TTC549 (cell line): Measurements from ENCODE around the gene PEG3.
"Not testable (repeated sequence)": the region's sequence is repeated elsewhere in the genome, so short reads cannot be mapped to it uniquely, and the experiment has no call there.

Source experiments
- FAIRE-seq: peaks from 2 replicates; lab custom pipeline; 2012; peaks lifted over from hg19 to GRCh38; lab: Jason Lieb, UNC

The PEG3 gene

DNA sequence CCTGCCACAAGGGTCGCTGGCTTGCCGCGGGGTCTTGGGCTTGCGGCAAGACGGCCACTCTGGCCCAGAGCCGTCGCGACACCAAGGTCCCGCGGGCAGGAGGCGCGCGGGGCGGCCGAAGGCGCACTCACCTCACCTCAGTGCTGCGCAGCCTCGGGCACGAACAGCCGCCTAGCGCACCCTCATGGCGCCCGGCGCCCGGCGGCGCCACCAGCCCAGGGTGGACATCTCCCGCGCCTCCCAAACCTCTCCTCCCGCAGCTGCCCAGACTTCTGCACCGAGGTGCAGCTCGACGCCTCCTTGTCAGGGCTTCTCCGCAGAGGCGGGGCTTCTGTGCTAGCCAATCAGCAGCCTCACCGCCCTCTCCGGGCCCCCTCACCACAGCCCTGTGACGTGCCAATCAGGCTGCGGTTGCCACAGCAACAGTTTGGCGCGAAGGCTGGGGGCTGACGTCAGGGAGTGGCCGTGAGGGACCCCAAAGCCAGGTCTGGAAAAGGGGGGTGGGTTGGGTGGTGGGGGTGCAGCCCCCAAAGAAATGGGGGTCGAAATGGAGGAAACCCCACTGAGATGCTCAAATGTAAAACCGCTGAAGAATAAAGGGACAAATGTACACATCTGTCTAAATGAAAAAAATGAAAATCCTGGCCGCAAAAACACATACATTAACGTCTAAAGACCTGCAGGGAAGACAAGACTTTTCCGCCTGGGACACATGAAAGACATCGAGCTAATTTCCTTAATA is at the start of gene PEG3, which contains the start of gene ZIM2:
PEG3 (minus strand) TSS at position 276 of the 742 bp plus-strand sequence. CDS start 16,071 bp downstream, outside the sequence.
ZIM2 (minus strand) TSS at position 276 of the 742 bp plus-strand sequence. CDS start 16,449 bp downstream, outside the sequence.
- FAIRE-seq: no peak

DNA sequence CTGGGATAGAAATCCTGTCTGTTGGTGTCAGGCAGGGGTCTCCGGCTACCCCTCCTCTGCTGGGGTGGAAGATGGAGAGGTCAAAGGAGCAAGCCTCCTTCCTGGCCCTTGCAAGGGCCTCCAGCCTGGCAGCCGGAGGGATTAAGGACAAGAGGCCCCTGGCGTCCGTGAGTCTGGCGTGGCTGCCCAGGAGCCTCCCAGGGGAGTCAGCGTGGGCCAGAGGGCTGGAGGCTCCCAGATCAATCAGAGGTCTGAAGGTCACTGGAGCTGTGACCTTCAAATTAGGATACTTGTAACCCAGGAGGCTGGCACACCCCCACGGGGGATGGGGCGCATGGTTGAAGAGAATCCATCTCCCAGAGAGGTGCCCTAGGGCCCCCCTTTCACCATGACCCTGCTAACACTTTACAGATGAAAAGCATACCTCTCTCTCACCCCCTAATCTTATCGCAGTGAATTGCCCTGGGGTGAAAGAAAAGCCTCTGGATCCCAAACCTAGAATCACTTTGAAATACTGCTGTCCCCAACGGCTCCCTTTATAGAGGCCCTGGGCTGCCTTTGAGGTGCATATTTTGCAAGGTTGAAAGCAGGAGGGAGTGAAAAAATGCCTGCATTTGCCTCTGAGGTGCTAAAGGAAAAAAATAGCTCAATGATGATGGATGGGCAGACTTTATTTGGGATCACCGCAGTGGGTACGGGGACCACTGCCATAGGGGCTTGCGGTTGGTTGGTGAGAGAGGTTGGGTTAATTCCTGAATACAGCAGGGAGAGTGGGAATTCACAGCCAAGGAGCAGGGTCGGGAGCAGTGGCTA is 44.9 kb upstream of the PEG3 start:
- no peak for FAIRE-seq

DNA sequence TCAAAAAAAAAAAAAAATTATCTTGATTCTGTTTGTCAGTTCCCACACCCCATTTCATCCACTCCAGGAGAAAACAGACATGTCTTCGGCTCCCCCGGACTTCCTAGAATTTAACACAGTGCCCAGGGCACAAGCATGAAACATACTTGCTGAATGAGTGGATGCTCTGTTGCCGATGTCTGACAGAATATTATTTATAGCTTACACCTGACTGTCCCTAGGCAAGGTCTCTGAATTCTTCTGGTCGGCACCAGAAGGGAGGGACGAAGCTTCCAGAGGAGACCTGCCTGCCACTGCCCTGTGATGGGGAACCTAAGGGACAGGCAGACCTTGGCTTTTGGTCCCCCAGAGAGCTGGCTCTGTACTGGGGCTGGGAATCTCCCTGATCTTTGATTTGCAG is 43.9 kb upstream of the PEG3 start:
- no peak for FAIRE-seq

DNA sequence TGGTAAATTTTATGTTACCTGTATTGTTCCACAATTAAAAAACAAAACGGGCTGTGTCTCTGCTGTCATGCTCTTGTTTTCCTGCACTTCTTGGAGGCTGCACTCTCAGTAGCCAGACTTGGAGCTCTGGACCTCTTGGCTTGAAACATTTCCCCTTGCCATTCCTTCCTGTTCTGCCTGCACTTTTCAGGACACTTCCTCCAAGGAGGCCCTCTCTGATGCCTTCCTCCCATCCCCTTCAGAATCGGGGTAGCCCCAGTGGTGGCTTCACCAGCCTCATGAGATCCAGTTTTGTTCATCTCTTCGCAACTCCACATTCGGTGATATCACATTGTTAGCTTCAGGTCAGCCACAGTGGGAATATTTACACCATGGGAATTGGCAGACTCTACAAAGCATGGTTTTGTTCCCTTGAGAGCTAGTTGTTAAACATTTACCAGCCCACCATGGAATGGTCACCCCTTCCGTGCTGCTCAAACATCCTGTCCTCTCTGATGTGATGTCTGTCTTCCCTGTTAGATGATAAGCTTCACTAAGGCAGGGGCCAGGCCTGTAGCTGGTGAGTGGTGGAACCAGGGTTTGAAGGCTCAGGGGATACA is 40.2 kb upstream of the PEG3 start:
- FAIRE-seq: no peak

DNA sequence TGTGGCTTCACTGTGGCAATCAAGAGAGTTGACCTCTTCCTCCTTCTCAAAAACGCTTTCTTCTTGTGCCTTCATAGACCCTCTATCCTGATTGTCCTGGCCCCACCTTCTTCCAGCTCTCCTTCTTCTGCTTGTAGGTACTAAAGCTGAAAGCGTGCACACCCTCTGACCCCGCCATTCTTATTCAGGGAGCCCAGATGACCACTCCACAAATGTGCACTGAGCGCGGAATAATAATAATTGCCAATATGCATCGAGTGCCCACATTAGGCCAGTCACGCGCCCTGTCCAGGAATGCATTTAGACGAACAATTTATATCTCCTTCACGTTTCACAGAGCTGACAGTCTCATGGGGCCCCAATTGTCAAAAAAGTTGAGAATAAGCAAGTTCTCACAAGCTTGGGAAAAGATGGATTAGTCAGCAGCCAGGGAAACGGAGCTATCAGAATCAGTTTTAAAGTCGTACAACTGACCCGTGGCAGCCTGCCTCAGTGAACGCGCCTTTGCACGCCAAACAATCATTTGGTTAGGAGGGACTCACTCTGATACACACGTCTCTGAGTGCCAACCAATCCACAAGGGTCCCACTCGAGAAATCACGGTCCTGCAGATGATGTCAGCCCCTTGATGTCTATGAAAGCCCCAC is 36.7 kb upstream of the PEG3 start:
- FAIRE-seq: no peak

DNA sequence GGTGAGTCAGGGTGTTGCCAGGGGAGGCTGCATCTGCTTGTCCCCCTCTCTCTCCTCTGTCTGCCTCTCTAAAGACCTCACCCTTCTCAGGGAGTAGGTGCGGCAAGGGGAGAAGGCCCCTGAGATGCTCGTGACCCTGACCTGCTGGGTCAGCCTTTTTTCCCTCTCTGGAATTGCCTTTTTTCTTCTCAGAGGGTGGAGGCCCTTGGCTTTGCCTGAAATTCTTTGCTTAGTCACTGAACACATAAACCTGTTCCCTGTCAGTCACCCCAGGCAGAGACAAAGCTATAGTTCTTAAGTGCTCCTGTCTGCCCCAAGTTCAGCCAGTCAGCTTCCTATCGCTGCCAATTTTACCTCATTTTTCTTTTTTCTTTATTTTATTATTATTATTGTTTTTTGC is 35.2 kb upstream of the PEG3 start:
- no peak for FAIRE-seq

DNA sequence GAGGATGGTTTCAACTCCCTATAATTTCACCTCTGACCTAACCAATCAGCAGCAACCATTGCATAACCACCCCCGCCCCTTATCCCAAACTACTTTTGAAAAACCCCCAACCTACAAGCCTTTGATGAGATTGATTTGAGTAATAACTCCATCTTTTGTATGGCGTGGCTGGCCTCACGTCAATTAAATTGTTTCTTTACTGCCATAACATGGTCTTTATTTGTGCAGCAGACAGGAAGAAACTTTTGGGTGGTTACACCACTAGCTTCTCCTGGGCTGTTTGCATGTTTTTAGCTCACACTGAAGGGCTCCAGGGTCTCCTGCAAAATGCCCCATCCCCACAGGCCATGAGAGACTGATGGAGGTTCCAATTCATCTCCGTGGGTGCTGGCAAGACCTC is 34.0 kb upstream of the PEG3 start:
- FAIRE-seq: no peak

DNA sequence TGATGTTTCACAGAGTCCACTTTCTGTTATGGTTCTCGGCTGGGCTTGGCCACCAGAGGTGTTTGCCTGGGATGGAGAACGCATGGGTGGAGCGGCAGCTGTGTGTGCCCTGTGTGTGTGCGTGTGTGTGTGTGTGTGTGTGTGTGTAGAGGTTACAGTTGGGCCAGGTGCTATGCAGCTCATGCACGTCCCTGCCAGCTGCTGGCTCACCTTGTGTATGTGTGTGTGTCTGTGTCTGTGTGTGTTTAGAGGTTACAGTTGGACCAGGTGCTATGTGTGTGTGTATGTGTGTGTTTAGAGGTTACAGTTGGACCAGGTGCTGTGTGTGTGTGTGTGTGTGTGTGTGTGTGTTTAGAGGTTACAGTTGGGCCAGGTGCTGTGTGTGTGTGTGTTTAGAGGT is 33.0 kb upstream of the PEG3 start:
- no peak for FAIRE-seq

DNA sequence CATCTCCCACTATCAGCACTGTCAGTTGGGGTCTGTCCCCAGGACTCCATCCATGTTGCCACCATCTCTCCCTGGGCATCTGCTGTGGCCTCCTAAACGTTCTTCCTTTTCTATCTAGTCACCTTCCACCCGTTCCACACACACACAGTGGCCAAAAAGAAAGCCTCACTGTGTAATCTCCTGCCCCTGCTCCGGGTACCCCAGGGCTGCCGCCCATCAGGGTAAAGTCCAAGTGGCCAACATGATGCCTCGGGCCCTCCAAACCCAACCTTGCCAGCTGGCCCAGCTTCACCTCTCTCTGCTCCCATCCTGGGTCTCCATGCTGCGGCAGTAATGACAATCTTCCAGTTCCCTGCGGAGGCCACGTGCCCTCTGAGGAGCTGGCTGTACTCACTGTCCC is 29.4 kb upstream of the PEG3 start:
- FAIRE-seq: no peak

DNA sequence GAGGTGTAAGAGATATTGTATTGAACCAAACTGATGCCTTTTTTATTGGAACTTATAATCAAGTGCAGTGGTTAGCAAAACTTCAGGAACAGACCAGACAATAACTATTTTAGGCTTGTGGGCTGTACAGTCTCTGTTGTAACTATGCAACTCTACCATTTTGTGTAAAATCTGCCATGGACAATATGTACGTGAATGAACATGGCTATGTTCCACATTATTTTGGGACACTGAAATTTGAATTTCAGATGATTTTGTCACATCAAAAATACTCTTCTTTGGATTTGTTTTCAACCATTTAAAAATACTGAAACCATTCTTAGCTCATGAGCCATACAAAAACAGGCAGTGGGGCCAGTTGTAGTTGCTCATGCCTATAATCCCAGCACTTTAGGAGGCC is 27.9 kb upstream of the PEG3 start:
- no peak for FAIRE-seq

DNA sequence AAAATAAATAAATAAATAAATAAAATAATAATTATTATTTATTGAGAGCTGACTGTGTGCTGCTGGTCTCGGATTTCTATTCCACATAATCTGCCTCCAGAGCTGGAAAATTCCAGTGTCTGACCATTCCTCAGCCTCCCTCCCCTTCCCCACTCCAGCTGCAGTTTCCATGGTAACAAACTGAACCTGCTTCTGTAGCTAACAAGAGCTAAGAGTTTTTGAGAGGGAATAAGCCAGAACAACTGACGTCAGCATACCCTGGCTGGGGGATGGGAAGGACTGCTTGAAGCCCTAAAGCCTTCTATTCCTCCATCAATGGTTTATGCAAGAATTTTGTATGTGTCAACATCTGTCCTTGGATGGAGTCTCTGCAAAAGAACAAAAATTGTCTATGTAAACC is 26.0 kb upstream of the PEG3 start:
- no peak for FAIRE-seq

DNA sequence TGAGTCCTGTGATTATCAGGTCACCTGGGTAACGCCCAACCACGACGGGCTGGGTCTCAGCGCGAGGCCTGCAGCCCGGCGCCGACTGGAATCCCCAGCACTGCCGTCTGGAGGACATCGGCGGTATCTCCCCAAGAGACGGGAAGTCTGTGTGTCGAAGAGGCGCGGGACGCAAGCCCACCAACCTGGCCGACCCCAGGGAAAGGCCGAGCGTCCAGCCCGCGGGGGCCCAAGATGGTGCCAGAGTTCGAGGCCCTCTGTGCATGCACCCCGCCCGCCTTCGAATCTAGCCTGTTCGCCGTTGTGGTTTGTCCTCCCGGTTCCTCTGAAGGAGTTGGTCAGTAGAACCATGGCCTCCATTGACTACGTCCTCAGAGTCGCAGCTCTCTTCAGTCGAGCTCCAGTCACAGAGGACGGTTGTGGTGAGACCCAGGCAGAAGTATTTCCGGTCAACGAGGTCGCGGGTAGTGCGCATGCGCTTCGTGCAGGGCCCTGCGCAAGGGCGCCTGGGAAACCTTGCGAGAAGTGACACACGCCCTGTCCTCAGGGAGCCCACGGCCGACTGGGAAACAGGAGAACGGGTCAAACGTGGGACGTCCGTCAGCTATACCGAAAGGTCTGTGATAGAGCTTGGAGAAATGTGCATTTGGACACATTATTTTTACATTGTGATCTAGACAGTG is 24.1 kb upstream of the PEG3 start:
- no peak for FAIRE-seq

DNA sequence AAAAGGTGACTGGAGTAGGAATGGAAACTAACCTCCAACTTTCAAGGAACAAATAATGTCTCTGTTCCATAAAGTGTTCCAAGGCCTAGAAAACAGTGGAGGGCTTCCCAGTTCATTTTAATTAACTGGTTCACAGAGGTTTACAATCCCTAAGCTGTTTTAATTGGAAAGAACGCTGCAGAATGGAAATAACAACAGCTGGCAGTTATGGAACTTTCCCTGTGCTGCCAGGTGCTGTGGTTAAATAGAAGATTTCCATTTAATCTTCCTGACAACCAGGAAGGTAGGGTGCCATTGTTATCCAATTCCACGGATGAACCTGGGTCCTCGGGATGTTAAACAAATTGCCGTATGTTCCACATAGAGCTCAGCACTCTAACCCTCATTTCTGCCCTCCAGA is 22.2 kb upstream of the PEG3 start:
- no peak for FAIRE-seq

DNA sequence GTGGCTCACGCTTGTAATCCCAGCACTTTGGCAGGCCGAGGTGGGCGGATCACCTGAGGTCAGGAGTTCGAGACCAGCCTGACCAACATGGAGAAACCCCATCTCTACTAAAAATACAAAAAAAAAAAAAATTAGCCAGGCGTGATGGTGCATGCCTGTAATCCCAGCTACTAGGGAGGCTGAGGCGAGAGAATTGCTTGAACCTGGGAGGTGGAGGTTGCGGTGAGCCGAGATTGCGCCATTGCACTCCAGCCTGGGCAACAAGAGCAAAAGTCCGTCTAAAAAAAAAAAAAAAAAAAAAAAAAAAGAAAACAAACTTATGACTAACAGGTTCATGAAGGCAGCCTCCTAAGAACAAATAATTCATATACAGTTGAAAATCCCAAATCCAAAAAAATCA is 19.9 kb upstream of the PEG3 start:
- not testable (repeated sequence) for FAIRE-seq

DNA sequence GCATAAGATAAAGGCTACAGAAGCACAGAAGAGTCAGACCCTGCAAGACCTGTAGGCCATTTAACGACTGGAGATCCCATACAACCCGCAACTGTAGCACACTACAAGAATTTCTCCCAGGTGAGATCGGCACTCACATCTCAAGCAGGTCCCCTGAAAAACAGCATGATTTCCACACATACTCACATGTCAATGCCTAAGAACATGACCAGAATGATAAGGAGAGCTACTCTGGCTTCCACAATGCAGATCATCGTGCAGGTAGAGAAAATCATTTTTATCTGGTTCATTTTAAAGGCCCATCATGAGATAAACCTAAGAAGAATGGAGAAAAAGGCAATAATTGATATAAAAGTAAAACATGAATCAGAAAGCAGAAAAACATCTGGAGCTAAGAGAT is 17.5 kb upstream of the PEG3 start:
- no peak for FAIRE-seq

DNA sequence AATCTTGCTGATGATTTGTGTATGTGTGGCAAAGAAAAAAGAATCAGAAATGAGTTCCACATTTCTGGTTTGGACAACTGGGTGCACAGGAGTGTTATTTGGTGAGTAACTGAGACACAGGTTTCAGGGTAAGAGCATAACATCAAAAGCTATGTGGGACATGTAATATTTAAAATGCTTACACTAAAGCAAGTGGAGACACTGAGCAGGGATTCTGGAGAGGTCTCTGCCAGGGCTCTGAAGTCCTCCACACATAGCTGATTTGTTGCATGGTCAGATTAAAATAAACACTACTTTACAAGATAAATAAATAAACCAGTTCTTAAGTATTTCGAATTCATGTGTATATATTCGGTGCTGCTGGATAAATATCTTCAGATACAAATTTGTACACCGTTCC is 16.3 kb upstream of the PEG3 start:
- no peak for FAIRE-seq

DNA sequence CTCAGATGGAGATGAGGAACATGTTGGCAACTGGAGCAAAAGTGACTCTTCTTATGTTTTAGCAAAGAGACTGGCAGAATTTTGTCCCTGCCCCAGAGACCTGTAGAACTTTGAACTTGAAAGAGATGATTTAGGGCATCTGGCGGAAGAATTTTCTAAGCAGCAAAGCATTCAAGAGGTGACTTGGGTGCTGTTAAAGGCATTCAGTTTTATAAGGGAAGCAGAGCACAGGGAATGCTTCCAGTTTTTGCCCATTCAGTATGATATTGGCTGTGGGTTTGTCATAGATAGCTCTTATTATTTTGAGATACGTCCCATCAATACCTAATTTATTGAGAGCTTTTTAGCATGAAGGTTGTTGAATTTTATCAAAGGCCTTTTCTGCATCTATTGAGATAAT is 11.8 kb upstream of the PEG3 start:
- FAIRE-seq: not testable (repeated sequence)

DNA sequence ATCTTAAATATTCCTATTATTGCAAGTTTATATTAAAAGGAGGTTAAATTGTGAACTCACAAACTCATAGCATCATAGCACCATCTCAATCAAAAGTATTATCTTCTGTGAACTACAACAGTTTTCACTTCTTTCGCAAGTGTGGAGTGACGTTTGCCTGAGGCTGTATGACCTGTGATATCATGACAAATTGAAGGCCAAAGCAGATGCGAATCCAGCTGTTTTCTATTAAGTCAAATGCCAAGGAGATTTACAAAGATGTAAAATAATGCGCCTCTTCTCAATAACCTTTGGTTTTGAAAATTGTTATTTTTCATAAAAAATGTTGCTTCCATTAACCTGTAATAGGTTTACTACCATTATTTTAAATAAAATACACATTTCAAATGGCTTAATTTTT is 7.6 kb upstream of the PEG3 start:
- no peak for FAIRE-seq

DNA sequence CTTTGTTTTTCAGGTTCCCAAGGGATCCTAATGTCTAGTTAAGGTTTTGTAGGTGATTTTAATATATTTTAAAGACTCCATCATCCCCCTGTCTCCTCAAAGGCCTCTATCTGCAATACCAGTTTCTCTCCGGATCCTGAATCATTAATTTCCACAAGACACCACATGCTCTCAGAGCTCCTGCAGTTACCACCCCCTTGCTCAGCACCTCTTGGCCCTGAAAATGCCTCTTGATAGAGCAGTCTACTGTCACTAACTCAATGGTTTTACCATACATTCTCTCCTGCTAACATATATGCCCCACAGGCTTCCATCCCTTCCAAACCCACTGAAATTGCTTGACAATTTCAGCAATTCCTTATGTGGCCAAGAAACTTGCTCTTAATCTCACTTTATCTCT is 1.9 kb upstream of the PEG3 start:
- no peak for FAIRE-seq

DNA sequence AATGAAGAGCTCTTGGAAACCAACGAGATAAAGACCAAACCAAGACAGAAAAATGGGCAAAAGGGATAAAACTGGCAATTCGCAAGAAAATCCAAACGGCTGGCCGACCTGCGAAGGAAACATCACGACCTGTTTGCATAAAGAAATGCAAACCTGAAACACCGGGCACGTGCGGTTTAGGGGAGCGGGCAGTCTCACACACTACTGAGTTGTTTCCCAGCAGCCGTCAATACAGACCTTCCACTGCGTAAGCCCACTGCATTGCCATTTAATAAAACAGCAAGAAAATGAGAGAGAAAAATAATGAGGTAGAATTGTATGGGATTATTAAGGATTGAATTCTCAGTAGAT is 642 bp upstream of the PEG3 start:
- FAIRE-seq: no peak

DNA sequence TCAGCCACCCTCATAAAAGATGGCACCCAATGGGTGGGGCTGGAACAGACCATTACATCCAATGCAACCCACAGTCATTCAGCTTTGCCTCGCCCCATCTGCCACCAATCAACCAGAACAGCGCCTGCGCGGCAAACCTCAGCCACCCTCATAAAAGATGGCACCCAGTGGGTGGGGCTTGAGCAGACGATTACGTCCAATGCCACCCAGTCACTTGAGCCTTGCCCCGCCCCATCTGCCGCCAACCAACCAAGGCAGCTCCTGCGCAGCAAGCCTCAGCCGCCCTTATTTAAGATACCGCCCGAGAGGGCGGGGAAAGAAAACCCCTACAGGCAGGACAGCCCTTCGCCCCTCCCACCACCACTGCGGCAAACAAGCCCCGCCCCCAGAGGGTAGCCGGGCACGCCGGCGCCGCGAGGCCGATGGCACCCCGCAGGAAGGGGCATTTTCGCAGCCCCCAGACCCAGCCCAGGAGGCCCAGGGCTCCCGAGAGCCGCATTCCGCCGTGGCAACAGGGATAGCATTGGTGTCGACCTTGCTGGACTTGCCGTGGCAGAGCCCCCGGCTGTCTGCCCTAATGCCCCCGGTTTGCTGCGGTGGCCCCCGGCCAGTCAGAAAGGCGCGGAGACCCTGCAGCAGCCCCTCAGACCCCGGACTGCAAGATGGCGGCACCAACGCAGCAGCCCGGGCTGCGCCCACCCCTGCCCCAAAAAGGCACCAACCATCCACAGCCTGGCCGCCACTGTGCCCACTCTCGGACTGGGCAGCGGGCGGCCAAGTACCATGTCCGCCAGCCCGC is 675 bp downstream of the PEG3 start:
- no peak for FAIRE-seq
